Ovary (tissue), 9 donors: Measurements from ENCODE around the gene TMCC2. TPM values are rescaled to one million over a fixed set of nuclear protein-coding genes. Genes with fewer than 3 reads are reported as not detected.

Experiments
- DNase-seq, 5 donors: peaks; one replicate each; pipeline ENCODE4 v3.0.0-alpha.2; 2019 to 2020
- H3K27ac ChIP-seq, 2 donors: fragments of 200-600 bp; one replicate each; pipeline versions ENCODE4 v1.5.1 to v1.8.0; 2019 to 2022
- H3K27me3 ChIP-seq: fragments of 200-600 bp; one replicate; pipeline ENCODE4 v1.8.0; 2022
- H3K36me3 ChIP-seq: fragments of 200-600 bp; sonication (generic); one replicate; pipeline ENCODE4 v1.5.1; 2019
- H3K4me1 ChIP-seq: one replicate; pipeline ENCODE4 v1.8.1; 2013; ENCODE audit warnings: mild to moderate bottlenecking, moderate library complexity; ENCODE audit not compliant: insufficient read depth
- H3K4me3 ChIP-seq: fragments of 200-600 bp; sonication (generic); one replicate; pipeline ENCODE4 v1.5.1; 2017
- H3K9me3 ChIP-seq, 2 donors: fragments of 200-600 bp in 1 of 2; sonication (generic) in 1 of 2; one replicate each; pipeline versions ENCODE4 v1.5.1 to v1.8.1; 2013 to 2019; ENCODE audit warnings: mild to moderate bottlenecking in 1 of 2, moderate library complexity in 1 of 2
- CTCF ChIP-seq, 3 donors: fragments of 450-650 bp in 2 of 3; fragments of 200-600 bp in 1 of 3; IDR thresholded peaks; one replicate each; pipeline versions ENCODE4 v1.5.1 to v1.8.0; 2016 to 2022; ENCODE audit warnings: antibody characterized with exemption in 3 of 3, mild to moderate bottlenecking in 1 of 3
- EP300 ChIP-seq: sonication (generic); formaldehyde crosslinking; IDR thresholded peaks from one replicate; pipeline ENCODE4 v1.6.1; 2017; ENCODE audit warnings: antibody characterized with exemption
- POLR2A ChIP-seq: fragments of 450-650 bp; IDR thresholded peaks from one replicate; pipeline ENCODE4 v1.6.1; 2017; ENCODE audit warnings: antibody characterized with exemption, mild to moderate bottlenecking, moderate library complexity
- WGBS, 3 donors: extraction: QIAGEN DNeasy Blood & Tissue Kit in 1 of 3; methylation state at CpG; one replicate each; pipeline versions ENCODE4 v1.1.5 to v1.1.7; 2013 to 2017; 5-methylcytosine and 5-hydroxymethylcytosine counted together
- intact Hi-C, 4 donors: fragments of 100-400 bp; cut with DNase I; formaldehyde crosslinking; loops; one replicate each; pipeline versions ENCODE4 v1.11.0 to v1.15.1; 2022 to 2023
- polyA plus RNA-seq, 2 donors: library from polyadenylated mRNA; stranded (reverse); fragments of 200-250 nt in 1 of 2; fragments of 350-450 nt in 1 of 2; fragmentation: Illumina TruSeq in 1 of 2; extraction: RNeasy Lipid Tissue Mini Kit (QIAGEN cat#74804) in 1 of 2; gene quantifications; one replicate each; pipeline ENCODE4 v1.2.3, GENCODE V29; 2013 to 2014
- total RNA-seq, 7 donors: library from RNA; depleted of rRNA in 2 of 7; stranded (reverse); fragments of >200 nt in 2 of 7; fragmentation: NEBNext Ultra II Directional in 3 of 7; extraction: Animal tissue kit (Norgen Biotek cat#: 25700) in 3 of 7; gene quantifications; one replicate each; pipeline versions ENCODE4 v1.1.0 to v1.2.4, GENCODE V29; 2016 to 2023
- donor health status: DM: no; HTN: no; CAD: no; lungs with moderate emphysema.
- donor health status: DM: no; HTN: no; CAD: no.
- donor health status: Bipolar disorder and iron deficiency.
- donor health status: DM: yes; HTN: yes; CAD: no.
- donor health status: DM: no; HTN: no; CAD: no.
- donor health status: DM: yes; HTN: yes; CAD: no.

TMCC2 gene
- total and polyA plus RNA-seq, 9 donors, result 2.3 to 11.0 (median 7.8) TPM

GRCh38 chr1:205284420-205285144, 56.8 kb downstream of the TMCC2 start:
- Histone ChIP-seq H3K4me1 (peaks cover 11% of the 10 kb centered on the region), H3K36me3 (no peaks in the 10 kb centered on the region), H3K4me3 (no peak overlapping the region), H3K9me3 (no peaks in the 10 kb centered on the region), H3K27ac (peak overlapping the region; percentile 28 to 56), H3K27me3 (no peaks in the 10 kb centered on the region)
- WGBS, 3 donors, result 71 to 76% (median 74%) methylated on average over 7 of the region's 7 CpGs
- intact Hi-C loops, result no loop called here
- peak; percentile 74 to 90 (median 80) for DNase-seq
- TF ChIP-seq POLR2A (no peak), EP300 (no peak), CTCF (IDR thresholded peaks at IDR 0.05) (no peak)

- Histone ChIP-seq H3K27ac (peak overlapping the region; percentile 43 to 53), H3K4me3 (no peak overlapping the region), H3K9me3 (no peaks in the 10 kb centered on the region), H3K27me3 (no peaks in the 10 kb centered on the region), H3K4me1 (peaks cover 11% of the 10 kb centered on the region), H3K36me3 (no peaks in the 10 kb centered on the region)
- TF ChIP-seq POLR2A (no peak), CTCF (IDR thresholded peaks at IDR 0.05) (no peak), EP300 (no peak)
- DNase-seq, result no peak
- WGBS, 3 donors, result 23 to 26% (median 25%) methylated on average over 12 of the region's 12 CpGs
- intact Hi-C loops, result no loop called here
These were observed 57.8 kb downstream of the TMCC2 start for GRCh38 chr1:205285381-205286101.

GRCh38 chr1:205286335-205286950, 58.7 kb downstream of the TMCC2 start:
- Histone ChIP-seq H3K4me3 (no peak overlapping the region), H3K27ac (peak overlapping the region in 1 of 2 donors; percentile 53), H3K36me3 (no peaks in the 10 kb centered on the region), H3K4me1 (peaks cover 11% of the 10 kb centered on the region), H3K27me3 (no peaks in the 10 kb centered on the region), H3K9me3 (no peaks in the 10 kb centered on the region)
- no peak for DNase-seq
- intact Hi-C loops, result no loop called here
- 79 to 85% (median 83%) methylated on average over 9 of the region's 9 CpGs for WGBS, 3 donors
- no peak for TF ChIP-seq CTCF (IDR thresholded peaks at IDR 0.05)
- no peak for TF ChIP-seq EP300
- no peak for TF ChIP-seq POLR2A

- no peak overlapping the region for H3K4me3 ChIP-seq
- no peaks in the 10 kb centered on the region for H3K27me3 ChIP-seq
- intact Hi-C loops, result no loop called here
- 75 to 92% (median 84%) methylated on average over 3 of the region's 3 CpGs for WGBS, 3 donors
- no peak overlapping the region for H3K27ac ChIP-seq
- H3K4me1 ChIP-seq, result peaks cover 11% of the 10 kb centered on the region
- no peaks in the 10 kb centered on the region for H3K36me3 ChIP-seq
- DNase-seq, result no peak
- H3K9me3 ChIP-seq, result no peaks in the 10 kb centered on the region
- TF ChIP-seq POLR2A, result no peak
- TF ChIP-seq EP300, result no peak
- no peak for TF ChIP-seq CTCF (IDR thresholded peaks at IDR 0.05)
These were observed 59.3 kb downstream of the TMCC2 start for GRCh38 chr1:205287076-205287475.
